A673 (cell line): ENCODE measurements around the gene SKAP1. TPM values are rescaled to one million over a fixed set of nuclear protein-coding genes. Genes with fewer than 3 reads are reported as not detected.

Experiments used
- BruUV-seq: library from RNA; stranded (reverse); fragments of 400-500 nt; replicated peaks from 2 replicates; lab custom pipeline; 2021; lab: Mats Ljungman, UMichigan
- CTCF ChIA-PET: fragments of 300-600 bp; sonication (Branson Sonifier 250); formaldehyde crosslinking; loops from one replicate; lab custom pipeline; 2022; ENCODE audit warnings: antibody characterized with exemption; lab: Charles Lee
- POLR2A ChIA-PET: fragments of 300-600 bp; sonication (Branson Sonifier 250); formaldehyde crosslinking; loops from one replicate; lab custom pipeline; 2022; ENCODE audit warnings: antibody characterized with exemption; ENCODE audit not compliant: low non-redundant PET; lab: Charles Lee
- DNase-seq: peaks from one replicate; pipeline ENCODE4 v3.0.0-alpha.2; 2015; ENCODE audit warnings: low spot score
- H3K27ac ChIP-seq: fragments of 200-600 bp; sonication (generic); 2 replicates; pipeline ENCODE4 v1.5.1; 2016; ENCODE audit warnings: mixed run types, low read depth, mild to moderate bottlenecking, mixed read lengths, antibody characterized with exemption, low read length; ENCODE audit not compliant: poor library complexity, severe bottlenecking
- H3K27me3 ChIP-seq: fragments of 200-600 bp; sonication (generic); replicated peaks from 2 replicates; pipeline ENCODE4 v1.6.1; 2017; ENCODE audit warnings: mixed run types, low read depth, mild to moderate bottlenecking, mixed read lengths, antibody characterized with exemption, low read length; ENCODE audit not compliant: insufficient read depth, poor library complexity
- H3K36me3 ChIP-seq: fragments of 200-600 bp; sonication (generic); 2 replicates; pipeline ENCODE4 v1.6.1; 2016; ENCODE audit warnings: mixed run types, mild to moderate bottlenecking, mixed read lengths, antibody characterized with exemption, low read length; ENCODE audit not compliant: insufficient read depth, poor library complexity, severe bottlenecking
- H3K4me1 ChIP-seq: fragments of 200-600 bp; sonication (generic); 2 replicates; pipeline ENCODE4 v1.6.1; 2017; ENCODE audit warnings: mixed run types, mild to moderate bottlenecking, mixed read lengths, antibody characterized with exemption, low read length; ENCODE audit not compliant: insufficient read depth, poor library complexity, severe bottlenecking
- H3K4me3 ChIP-seq: fragments of 200-600 bp; sonication (generic); 2 replicates; pipeline ENCODE4 v1.5.1; 2016; ENCODE audit warnings: low read depth, mixed run types, mild to moderate bottlenecking, mixed read lengths, low read length; ENCODE audit not compliant: poor library complexity, severe bottlenecking
- H3K9me3 ChIP-seq: fragments of 200-600 bp; sonication (generic); 2 replicates; pipeline ENCODE4 v1.6.1; 2016; ENCODE audit warnings: mixed run types, low read depth, mild to moderate bottlenecking, mixed read lengths, antibody characterized with exemption, low read length; ENCODE audit not compliant: poor library complexity, severe bottlenecking
- CTCF ChIP-seq: fragments of 300-800, 200-600 bp; sonication (generic); conservative IDR thresholded peaks from 2 replicates; pipeline ENCODE4 v1.5.1; 2017; ENCODE audit warnings: low read depth, mild to moderate bottlenecking, antibody characterized with exemption, low read length, moderate library complexity, mixed read lengths
- EZH2 ChIP-seq: fragments of 200-600 bp; sonication (generic); IDR thresholded peaks from 2 replicates; pipeline ENCODE4 v1.6.1; 2017; ENCODE audit warnings: borderline replicate concordance, low read depth, mild to moderate bottlenecking, mixed read lengths, antibody characterized with exemption, low read length; ENCODE audit not compliant: poor library complexity, severe bottlenecking
- intact Hi-C: fragments of 100-400 bp; cut with micrococcal nuclease; formaldehyde crosslinking; loops from one replicate; pipeline ENCODE4 v1.10.0; 2022; ENCODE audit not compliant: unreplicated experiment
- total RNA-seq: library from RNA; stranded (reverse); gene quantifications from 2 replicates; pipeline ENCODE4 v1.2.3, GENCODE V29; 2021

Gene SKAP1
- total RNA-seq, 1 experiment from 2014 or later, result not detected

DNA sequence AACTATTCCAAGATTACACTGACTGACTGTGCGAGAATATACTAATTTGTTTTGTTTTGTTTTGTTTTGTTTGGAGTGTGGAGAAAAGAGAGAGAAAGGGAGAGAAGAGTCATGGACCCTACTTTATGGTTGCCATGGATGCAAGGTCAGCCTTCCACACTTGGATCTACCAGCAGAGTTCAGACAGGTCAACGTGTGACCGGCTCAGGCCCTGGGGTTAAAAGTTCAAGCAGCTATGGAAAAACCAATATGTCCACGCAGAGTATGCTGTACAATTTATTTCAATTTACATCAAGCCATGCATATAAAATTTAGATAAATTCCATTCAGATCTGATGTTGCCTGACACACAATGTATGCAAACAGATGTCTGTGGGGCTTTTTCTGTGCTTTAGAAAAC is 122.8 kb downstream of the SKAP1 start:
- DNase-seq, result no peak
- CTCF ChIA-PET, result no interaction called here
- H3K4me3 ChIP-seq, result no peak overlapping the region
- no TSS peak for BruUV-seq
- intact Hi-C loops, result no loop called here
- no peak overlapping the region for H3K27ac ChIP-seq
- H3K4me1 ChIP-seq, result no peaks in the 10 kb centered on the region
- H3K27me3 ChIP-seq, result no peaks in the 10 kb centered on the region
- TF ChIP-seq CTCF (no peak), EZH2 (no peak)
- H3K36me3 ChIP-seq, result no peaks in the 10 kb centered on the region
- POLR2A ChIA-PET, result no interaction called here
- H3K9me3 ChIP-seq, result no peaks in the 10 kb centered on the region

GRCh38 chr17:48301002-48301401 is 129.0 kb downstream of the SKAP1 start:
- H3K4me1 ChIP-seq, result peaks cover 5% of the 10 kb centered on the region
- CTCF ChIA-PET, result interaction anchor here (0.6 kb wide), 1 partner anchor 31 kb away, joined by 4 read pairs; no protein-coding TSS in a partner anchor
- no peaks in the 10 kb centered on the region for H3K36me3 ChIP-seq
- intact Hi-C loops, result no loop called here
- H3K9me3 ChIP-seq, result no peaks in the 10 kb centered on the region
- H3K27me3 ChIP-seq, result no peaks in the 10 kb centered on the region
- TF ChIP-seq CTCF, result no peak
- no peak for TF ChIP-seq EZH2
- no peak overlapping the region for H3K4me3 ChIP-seq
- BruUV-seq, result no TSS peak
- no peak for DNase-seq
- POLR2A ChIA-PET, result no interaction called here
- no peak overlapping the region for H3K27ac ChIP-seq

- Histone ChIP-seq H3K4me1 (peaks cover 16% of the 10 kb centered on the region), H3K4me3 (no peak overlapping the region), H3K36me3 (no peaks in the 10 kb centered on the region), H3K27ac (no peak overlapping the region), H3K9me3 (no peaks in the 10 kb centered on the region), H3K27me3 (no peaks in the 10 kb centered on the region)
- BruUV-seq, result no TSS peak
- CTCF ChIA-PET, result no interaction called here
- no peak for DNase-seq
- POLR2A ChIA-PET, result no interaction called here
- TF ChIP-seq CTCF (no peak), EZH2 (no peak)
- intact Hi-C loops, result no loop called here
Observed at GRCh38 chr17:48299760-48300159, 130.3 kb downstream of the SKAP1 start.
